ENCODE results near the gene DCDC1. TPM values are rescaled to one million over a fixed set of nuclear protein-coding genes. Genes with fewer than 3 reads are reported as not detected.

DCDC1 gene
- total RNA-seq, 1 donor from 2014 or later, result 6.9 TPM

- H3K27me3 Mint-ChIP-seq, result no peaks in the 10 kb centered on the region
- no peaks in the 10 kb centered on the region for H3K9me3 Mint-ChIP-seq (ENCODE audit: low read depth)
- H3K36me3 Mint-ChIP-seq (ENCODE audit: insufficient read depth), result no peaks in the 10 kb centered on the region
- H3K27ac Mint-ChIP-seq, result no peak overlapping the region
- no peak for DNase-seq (ENCODE audit: low spot score, unreplicated experiment)
- no peak for TF ChIP-seq CTCF (IDR thresholded peaks at IDR 0.05; ENCODE audit: unreplicated experiment)
- no peak overlapping the region for H3K4me3 Mint-ChIP-seq (ENCODE audit: low read depth)
- H3K4me1 Mint-ChIP-seq (ENCODE audit: low read depth), result peaks cover 4% of the 10 kb centered on the region
Observed at GRCh38 chr11:31361743-31362142, 7.8 kb downstream of the DCDC1 start.

- DNase-seq (ENCODE audit: low spot score, unreplicated experiment), result no peak
- Mint-ChIP-seq H3K27me3 (no peaks in the 10 kb centered on the region), H3K9me3 (ENCODE audit: low read depth) (no peaks in the 10 kb centered on the region), H3K4me1 (ENCODE audit: low read depth) (peaks cover 2% of the 10 kb centered on the region), H3K27ac (no peak overlapping the region), H3K4me3 (ENCODE audit: low read depth) (no peak overlapping the region), H3K36me3 (ENCODE audit: insufficient read depth) (no peaks in the 10 kb centered on the region)
- TF ChIP-seq CTCF (IDR thresholded peaks at IDR 0.05; ENCODE audit: unreplicated experiment), result no peak
Observed at GRCh38 chr11:31355817-31356216, 13.7 kb downstream of the DCDC1 start.

GRCh38 chr11:31355131-31355530 lies 14.4 kb downstream of the DCDC1 start:
- no peak for DNase-seq (ENCODE audit: low spot score, unreplicated experiment)
- Mint-ChIP-seq H3K4me1 (ENCODE audit: low read depth) (peaks cover 2% of the 10 kb centered on the region), H3K27ac (no peak overlapping the region), H3K9me3 (ENCODE audit: low read depth) (no peaks in the 10 kb centered on the region), H3K4me3 (ENCODE audit: low read depth) (no peak overlapping the region), H3K27me3 (no peaks in the 10 kb centered on the region), H3K36me3 (ENCODE audit: insufficient read depth) (no peaks in the 10 kb centered on the region)
- TF ChIP-seq CTCF (IDR thresholded peaks at IDR 0.05; ENCODE audit: unreplicated experiment), result no peak

- Mint-ChIP-seq H3K27ac (no peak overlapping the region), H3K9me3 (ENCODE audit: low read depth) (no peaks in the 10 kb centered on the region), H3K4me3 (ENCODE audit: low read depth) (no peak overlapping the region), H3K27me3 (no peaks in the 10 kb centered on the region), H3K36me3 (ENCODE audit: insufficient read depth) (no peaks in the 10 kb centered on the region), H3K4me1 (ENCODE audit: low read depth) (peaks cover 2% of the 10 kb centered on the region)
- no peak for TF ChIP-seq CTCF (IDR thresholded peaks at IDR 0.05; ENCODE audit: unreplicated experiment)
- no peak for DNase-seq (ENCODE audit: low spot score, unreplicated experiment)
Observed at GRCh38 chr11:31351168-31351567, 18.4 kb downstream of the DCDC1 start.

- TF ChIP-seq CTCF (IDR thresholded peaks at IDR 0.05; ENCODE audit: unreplicated experiment), result peak; percentile 52
- no peaks in the 10 kb centered on the region for H3K9me3 Mint-ChIP-seq (ENCODE audit: low read depth)
- no peak for DNase-seq (ENCODE audit: low spot score, unreplicated experiment)
- H3K36me3 Mint-ChIP-seq (ENCODE audit: insufficient read depth), result no peaks in the 10 kb centered on the region
- no peak overlapping the region for H3K27ac Mint-ChIP-seq
- no peaks in the 10 kb centered on the region for H3K27me3 Mint-ChIP-seq
- H3K4me1 Mint-ChIP-seq (ENCODE audit: low read depth), result no peaks in the 10 kb centered on the region
- no peak overlapping the region for H3K4me3 Mint-ChIP-seq (ENCODE audit: low read depth)
Observed at GRCh38 chr11:31340903-31341572, 28.5 kb downstream of the DCDC1 start.
